ENCODE measurements around the gene ALG1. TPM values are rescaled to one million over a fixed set of nuclear protein-coding genes. Genes with fewer than 3 reads are reported as not detected.
"Not testable (repeated sequence)": the region's sequence is repeated elsewhere in the genome, so short reads cannot be mapped to it uniquely, and the experiment has no call there.

The ALG1 gene
- polyA plus RNA-seq, 1 donor from 2014 or later, result 13.9 TPM

DNA sequence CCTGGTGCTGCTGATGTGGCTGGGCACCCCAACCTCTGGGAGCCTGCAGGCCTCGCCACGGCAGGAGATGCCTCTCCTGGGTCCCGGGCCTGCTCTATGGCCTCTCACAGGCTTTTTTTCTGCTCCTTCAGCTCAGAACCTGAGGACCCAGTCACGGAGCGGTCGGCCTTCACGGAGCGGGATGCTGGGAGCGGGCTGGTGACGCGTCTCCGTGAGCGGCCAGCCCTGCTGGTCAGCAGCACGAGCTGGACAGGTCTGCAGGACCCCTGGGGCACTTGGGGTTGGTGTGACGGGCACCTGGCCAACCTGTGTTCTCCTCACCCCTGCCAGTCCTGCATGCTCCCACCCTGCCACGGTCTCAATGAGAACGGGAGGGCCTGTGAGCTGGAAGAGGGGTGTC is 7.0 kb downstream of the ALG1 start:
- Histone ChIP-seq H3K36me3 (ENCODE audit: insufficient read depth, low read length) (no peaks in the 10 kb centered on the region), H3K79me2 (replicated peaks; ENCODE audit: insufficient read depth, low read length) (no peaks in the 10 kb centered on the region), H3K9ac (ENCODE audit: low read length) (no peak overlapping the region), H3K27ac (ENCODE audit: low read length) (no peak overlapping the region), H3K4me2 (ENCODE audit: low read length) (no peak overlapping the region), H2AFZ (ENCODE audit: low read depth, low read length) (no peak overlapping the region), H4K20me1 (ENCODE audit: insufficient read depth) (no peaks in the 10 kb centered on the region), H3K27me3 (ENCODE audit: insufficient read depth, low read depth, low read length) (no peaks in the 10 kb centered on the region), H3F3A (ENCODE audit: insufficient read depth, low read length, poor library complexity, severe bottlenecking) (no peaks in the 10 kb centered on the region), H3K4me3 (ENCODE audit: low read length) (no peak overlapping the region), H3K9me3 (ENCODE audit: low read length) (no peaks in the 10 kb centered on the region), H3K9me2 (ENCODE audit: insufficient read depth, low read length) (no peaks in the 10 kb centered on the region)
- TF ChIP-seq RAD21 (conservative IDR thresholded peaks at IDR 0.05) (no peak), MXI1 (conservative IDR thresholded peaks at IDR 0.05; ENCODE audit: poor library complexity, severe bottlenecking) (no peak), EZH2 (IDR thresholded peaks at IDR 0.05; ENCODE audit: borderline replicate concordance, insufficient read depth, low read length, poor library complexity, severe bottlenecking) (no peak), SMC3 (conservative IDR thresholded peaks at IDR 0.05; ENCODE audit: poor library complexity) (no peak), EP300 (conservative IDR thresholded peaks at IDR 0.05; ENCODE audit: poor library complexity, severe bottlenecking) (no peak), CTCF (IDR thresholded peaks at IDR 0.05; ENCODE audit: poor library complexity, severe bottlenecking) (no peak), POLR2AphosphoS5 (IDR thresholded peaks at IDR 0.05) (no peak), TAF1 (IDR thresholded peaks at IDR 0.05; ENCODE audit: low read depth) (no peak)
- TF ChIP-seq, protein P1, sequence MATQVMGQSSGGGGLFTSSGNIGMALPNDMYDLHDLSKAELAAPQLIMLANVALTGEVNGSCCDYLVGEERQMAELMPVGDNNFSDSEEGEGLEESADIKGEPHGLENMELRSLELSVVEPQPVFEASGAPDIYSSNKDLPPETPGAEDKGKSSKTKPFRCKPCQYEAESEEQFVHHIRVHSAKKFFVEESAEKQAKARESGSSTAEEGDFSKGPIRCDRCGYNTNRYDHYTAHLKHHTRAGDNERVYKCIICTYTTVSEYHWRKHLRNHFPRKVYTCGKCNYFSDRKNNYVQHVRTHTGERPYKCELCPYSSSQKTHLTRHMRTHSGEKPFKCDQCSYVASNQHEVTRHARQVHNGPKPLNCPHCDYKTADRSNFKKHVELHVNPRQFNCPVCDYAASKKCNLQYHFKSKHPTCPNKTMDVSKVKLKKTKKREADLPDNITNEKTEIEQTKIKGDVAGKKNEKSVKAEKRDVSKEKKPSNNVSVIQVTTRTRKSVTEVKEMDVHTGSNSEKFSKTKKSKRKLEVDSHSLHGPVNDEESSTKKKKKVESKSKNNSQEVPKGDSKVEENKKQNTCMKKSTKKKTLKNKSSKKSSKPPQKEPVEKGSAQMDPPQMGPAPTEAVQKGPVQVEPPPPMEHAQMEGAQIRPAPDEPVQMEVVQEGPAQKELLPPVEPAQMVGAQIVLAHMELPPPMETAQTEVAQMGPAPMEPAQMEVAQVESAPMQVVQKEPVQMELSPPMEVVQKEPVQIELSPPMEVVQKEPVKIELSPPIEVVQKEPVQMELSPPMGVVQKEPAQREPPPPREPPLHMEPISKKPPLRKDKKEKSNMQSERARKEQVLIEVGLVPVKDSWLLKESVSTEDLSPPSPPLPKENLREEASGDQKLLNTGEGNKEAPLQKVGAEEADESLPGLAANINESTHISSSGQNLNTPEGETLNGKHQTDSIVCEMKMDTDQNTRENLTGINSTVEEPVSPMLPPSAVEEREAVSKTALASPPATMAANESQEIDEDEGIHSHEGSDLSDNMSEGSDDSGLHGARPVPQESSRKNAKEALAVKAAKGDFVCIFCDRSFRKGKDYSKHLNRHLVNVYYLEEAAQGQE (IDR thresholded peaks at IDR 0.05; ENCODE audit: borderline replicate concordance), result no peak

DNA sequence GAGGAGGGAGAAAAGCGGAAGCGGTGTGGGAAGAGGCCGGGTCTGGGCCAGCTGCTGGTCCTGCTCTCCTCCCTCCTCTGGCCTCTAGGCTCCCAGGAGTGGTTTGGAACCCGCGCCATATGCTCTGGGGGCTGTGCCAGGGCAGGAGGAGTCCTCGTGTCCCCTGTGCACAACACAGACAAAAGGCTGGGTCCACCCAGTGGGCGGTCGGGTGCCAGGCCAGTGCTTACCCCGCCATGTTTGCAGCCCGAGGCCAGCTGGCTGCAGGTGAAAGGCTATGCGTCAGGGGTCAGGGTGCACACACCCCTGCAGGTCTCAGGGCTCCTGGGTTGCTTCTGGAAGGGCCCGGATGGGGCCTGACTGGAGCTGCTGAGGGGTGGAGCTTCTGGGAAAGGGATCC is 8.8 kb downstream of the ALG1 start:
- not testable (repeated sequence) for H4K20me1 ChIP-seq (ENCODE audit: insufficient read depth); H3K9me3 ChIP-seq (ENCODE audit: low read length); H3F3A ChIP-seq (ENCODE audit: insufficient read depth, low read length, poor library complexity, severe bottlenecking); H3K4me3 ChIP-seq (ENCODE audit: low read length); H2AFZ ChIP-seq (ENCODE audit: low read depth, low read length); H3K36me3 ChIP-seq (ENCODE audit: insufficient read depth, low read length); H3K9ac ChIP-seq (ENCODE audit: low read length); H3K9me2 ChIP-seq (ENCODE audit: insufficient read depth, low read length); H3K27me3 ChIP-seq (ENCODE audit: insufficient read depth, low read depth, low read length); H3K4me2 ChIP-seq (ENCODE audit: low read length); H3K79me2 ChIP-seq (replicated peaks; ENCODE audit: insufficient read depth, low read length); H3K27ac ChIP-seq (ENCODE audit: low read length)

- H2AFZ ChIP-seq (ENCODE audit: low read depth, low read length); H3K4me3 ChIP-seq (ENCODE audit: low read length); H3K9ac ChIP-seq (ENCODE audit: low read length); H3K27ac ChIP-seq (ENCODE audit: low read length); H3K36me3 ChIP-seq (ENCODE audit: insufficient read depth, low read length); H3K27me3 ChIP-seq (ENCODE audit: insufficient read depth, low read depth, low read length); H3K79me2 ChIP-seq (replicated peaks; ENCODE audit: insufficient read depth, low read length); H3F3A ChIP-seq (ENCODE audit: insufficient read depth, low read length, poor library complexity, severe bottlenecking); H4K20me1 ChIP-seq (ENCODE audit: insufficient read depth); H3K9me2 ChIP-seq (ENCODE audit: insufficient read depth, low read length); H3K4me2 ChIP-seq (ENCODE audit: low read length); H3K9me3 ChIP-seq (ENCODE audit: low read length): not testable (repeated sequence)
Measured at GRCh38 chr16:5080996-5081395, 9.4 kb downstream of the ALG1 start.

- not testable (repeated sequence) for H3K4me2 ChIP-seq (ENCODE audit: low read length); H3K4me3 ChIP-seq (ENCODE audit: low read length); H3K27ac ChIP-seq (ENCODE audit: low read length); H3K36me3 ChIP-seq (ENCODE audit: insufficient read depth, low read length); H3K9me3 ChIP-seq (ENCODE audit: low read length); H3K9ac ChIP-seq (ENCODE audit: low read length); H3K27me3 ChIP-seq (ENCODE audit: insufficient read depth, low read depth, low read length); H3K79me2 ChIP-seq (replicated peaks; ENCODE audit: insufficient read depth, low read length); H3K9me2 ChIP-seq (ENCODE audit: insufficient read depth, low read length); H4K20me1 ChIP-seq (ENCODE audit: insufficient read depth); H3F3A ChIP-seq (ENCODE audit: insufficient read depth, low read length, poor library complexity, severe bottlenecking); H2AFZ ChIP-seq (ENCODE audit: low read depth, low read length)
Measured at GRCh38 chr16:5083646-5084045, 12.0 kb downstream of the ALG1 start.

- H3K79me2 ChIP-seq (replicated peaks; ENCODE audit: insufficient read depth, low read length); H3K9me3 ChIP-seq (ENCODE audit: low read length); H3K27ac ChIP-seq (ENCODE audit: low read length); H3K4me3 ChIP-seq (ENCODE audit: low read length); H4K20me1 ChIP-seq (ENCODE audit: insufficient read depth); H3K27me3 ChIP-seq (ENCODE audit: insufficient read depth, low read depth, low read length); H3K9me2 ChIP-seq (ENCODE audit: insufficient read depth, low read length); H3K9ac ChIP-seq (ENCODE audit: low read length); H3F3A ChIP-seq (ENCODE audit: insufficient read depth, low read length, poor library complexity, severe bottlenecking); H3K36me3 ChIP-seq (ENCODE audit: insufficient read depth, low read length); H2AFZ ChIP-seq (ENCODE audit: low read depth, low read length); H3K4me2 ChIP-seq (ENCODE audit: low read length): not testable (repeated sequence)
Measured at GRCh38 chr16:5084099-5084731, 12.6 kb downstream of the ALG1 start.

Measured in neural cell (in vitro differentiated cells).